K562 (cell line): ENCODE data around the gene GABRQ. TPM values are rescaled to one million over a fixed set of nuclear protein-coding genes. Genes with fewer than 3 reads are reported as not detected.

ENCODE experiments used
- ATAC-seq: fragments of 200-7000 bp; cut with Tn5 transposase; 3 replicates; pipeline ENCODE4 v1.9.1; 2020; ENCODE audit warnings: moderate library complexity
- BruUV-seq: library from RNA; stranded (reverse); fragments of 400-500 nt; replicated peaks from 2 replicates; lab custom pipeline; 2021; lab: Mats Ljungman, UMichigan
- CTCF ChIA-PET: fragments of 300-600 bp; formaldehyde crosslinking; extraction: SDS; loops from one replicate; lab custom pipeline; 2021; ENCODE audit warnings: low intra/inter-chr PET ratio; lab: Yijun Ruan, JAX
- POLR2A ChIA-PET: fragments of 300-600, 350-650 bp; sonication (Branson Sonifier 250); formaldehyde crosslinking; extraction: SDS; loops from one replicate; lab custom pipeline; 2021; ENCODE audit warnings: antibody characterized with exemption, inconsistent platforms; lab: Yijun Ruan, JAX
- DNase-seq, 4 experiments: peaks; one replicate each; pipeline versions ENCODE4 v3.0.0 to v3.0.0-alpha.2; 2011 to 2018; ENCODE audit warnings: low spot score in 3 of 4, mixed read lengths in 3 of 4; ENCODE audit errors: extremely low read depth in 1 of 4
- FAIRE-seq: peaks from 2 replicates; lab custom pipeline; 2011; peaks lifted over from hg19 to GRCh38; lab: Jason Lieb, UNC
- H2AFZ ChIP-seq: 2 replicates; pipeline ENCODE4 v1.6.0; 2011; ENCODE audit warnings: low read depth, low read length, control low read depth, inconsistent platforms
- H3K27ac ChIP-seq: fragments of 200-600 bp; 3 replicates; pipeline ENCODE4 v1.8.0; 2011; ENCODE audit warnings: low read depth, mild to moderate bottlenecking, control low read depth, inconsistent platforms, low read length, moderate library complexity, mixed read lengths; ENCODE audit errors: extremely low read depth
- H3K27me3 ChIP-seq, 2 experiments: fragments of 300-600 bp in 1 of 2; 2 replicates in 1 of 2; 3 replicates in 1 of 2; pipeline versions ENCODE4 v1.6.0 to v1.8.0; 2011; ENCODE audit warnings: inconsistent platforms in 2 of 2, low read length in 2 of 2, mild to moderate bottlenecking in 1 of 2, mixed read lengths in 1 of 2, moderate library complexity in 1 of 2; ENCODE audit not compliant: control insufficient read depth in 2 of 2, insufficient read depth in 2 of 2
- H3K36me3 ChIP-seq: fragments of 300-600 bp; 3 replicates; pipeline ENCODE4 v1.8.0; 2011; ENCODE audit warnings: mild to moderate bottlenecking, low read length, inconsistent platforms; ENCODE audit not compliant: control insufficient read depth, insufficient read depth
- H3K4me1 ChIP-seq, 2 experiments: fragments of 200-600 bp in 1 of 2; replicated peaks in 1 of 2; 2 replicates in 1 of 2; 3 replicates in 1 of 2; pipeline versions ENCODE4 v1.5.1 to v1.8.0; 2011; ENCODE audit warnings: inconsistent platforms in 2 of 2, low read length in 2 of 2, mild to moderate bottlenecking in 1 of 2, mixed read lengths in 1 of 2, moderate library complexity in 1 of 2; ENCODE audit not compliant: control insufficient read depth in 2 of 2, insufficient read depth in 2 of 2
- H3K4me2 ChIP-seq: 2 replicates; pipeline ENCODE4 v1.6.1; 2011; ENCODE audit warnings: low read length, control low read depth, inconsistent platforms, mixed read lengths; ENCODE audit not compliant: insufficient read depth
- H3K4me3 ChIP-seq: fragments of 200-600 bp; sonication (generic), shearing (Covaris generic); 2 replicates; pipeline ENCODE4 v1.5.1; 2016; ENCODE audit warnings: control low read depth, inconsistent platforms
- H3K79me2 ChIP-seq: fragments of 200-600 bp; 3 replicates; pipeline ENCODE4 v1.8.0; 2011; ENCODE audit warnings: low read length, inconsistent platforms; ENCODE audit not compliant: control insufficient read depth, insufficient read depth
- H3K9ac ChIP-seq, 2 experiments: 2 replicates each; pipeline versions ENCODE4 v1.6.0 to v1.6.1; 2011; ENCODE audit warnings: low read depth in 2 of 2, low read length in 2 of 2, control low read depth in 1 of 2, inconsistent platforms in 1 of 2, mild to moderate bottlenecking in 1 of 2, mixed read lengths in 1 of 2; ENCODE audit not compliant: insufficient read depth in 1 of 2
- H3K9me1 ChIP-seq: one replicate; pipeline ENCODE4 v1.6.0; 2011; ENCODE audit warnings: inconsistent platforms, mild to moderate bottlenecking, low read length, moderate library complexity; ENCODE audit not compliant: control insufficient read depth, insufficient read depth
- H3K9me3 ChIP-seq: replicated peaks from 2 replicates; pipeline ENCODE4 v1.5.1; 2011; ENCODE audit warnings: low read depth, low read length, inconsistent platforms; ENCODE audit not compliant: control insufficient read depth, insufficient read depth
- H4K20me1 ChIP-seq: replicated peaks from 2 replicates; pipeline ENCODE4 v1.6.1; 2011; ENCODE audit warnings: low read length, inconsistent platforms, mixed read lengths; ENCODE audit not compliant: control insufficient read depth, insufficient read depth
- ELK1 ChIP-seq: sonication (generic); formaldehyde crosslinking; IDR thresholded peaks from 2 replicates; pipeline ENCODE4 v1.8.1; 2022; ENCODE audit warnings: missing genetic modification reagents
- EP300 ChIP-seq: IDR thresholded peaks from 2 replicates; pipeline ENCODE4 v1.6.1; 2012; ENCODE audit warnings: low read length, improper control_type of control experiment
- FOS ChIP-seq: IDR thresholded peaks from 3 replicates; pipeline ENCODE4 v1.6.1; 2011; ENCODE audit not compliant: insufficient read length; ENCODE audit errors: extremely low read depth
- FUS ChIP-seq: fragments of 200-400 bp; formaldehyde crosslinking; optimal IDR thresholded peaks from 2 replicates; pipeline ENCODE3; 2017; ENCODE audit warnings: low read depth, low read length
- MCM2 ChIP-seq: fragments of 450-650 bp; IDR thresholded peaks from 2 replicates; pipeline ENCODE4 v1.6.1; 2017; ENCODE audit warnings: low read depth, mild to moderate bottlenecking
- MYNN ChIP-seq, 2 experiments: sonication (generic); formaldehyde crosslinking in 1 of 2; IDR thresholded peaks; 2 replicates each; pipeline versions ENCODE4 v1.5.0 to v1.6.1; 2016 to 2020; ENCODE audit warnings: antibody characterized with exemption in 1 of 2, missing genetic modification reagents in 1 of 2
- PTRF ChIP-seq: fragments of 450-650 bp; IDR thresholded peaks from 2 replicates; pipeline ENCODE4 v1.6.1; 2016; ENCODE audit warnings: mild to moderate bottlenecking, missing genetic modification characterization, missing compliant biosample characterization
- TSHZ1 ChIP-seq: fragments of 250-450 bp; sonication (Bioruptor Pico); IDR thresholded peaks from 2 replicates; pipeline ENCODE4 v1.4.0; 2020; ENCODE audit warnings: mild to moderate bottlenecking, moderate library complexity
- ZC3H4 ChIP-seq: sonication (generic); formaldehyde crosslinking; IDR thresholded peaks from 2 replicates; pipeline ENCODE4 v1.9.0; 2021; ENCODE audit warnings: missing genetic modification reagents, borderline replicate concordance
- ZMIZ1 ChIP-seq, 2 experiments: fragments of 150-350 bp in 1 of 2; IDR thresholded peaks; 2 replicates each; pipeline ENCODE4 v1.6.1; 2012 to 2016; ENCODE audit warnings: low read depth in 2 of 2, low read length in 2 of 2, mild to moderate bottlenecking in 1 of 2, moderate library complexity in 1 of 2
- ZNF212 ChIP-seq: fragments of 450-650 bp; formaldehyde crosslinking; IDR thresholded peaks from 2 replicates; pipeline ENCODE4 v1.4.0; 2020; ENCODE audit warnings: mild to moderate bottlenecking
- ZNF217 ChIP-seq: sonication (generic); formaldehyde crosslinking; IDR thresholded peaks from 2 replicates; pipeline ENCODE4 v1.8.0; 2022; ENCODE audit warnings: mild to moderate bottlenecking, missing genetic modification reagents
- ZNF639 ChIP-seq, 2 experiments: fragments of 200-800 bp in 1 of 2; sonication (Bioruptor generic) in 1 of 2; sonication (generic) in 1 of 2; formaldehyde crosslinking in 1 of 2; IDR thresholded peaks in 1 of 2; conservative IDR thresholded peaks in 1 of 2; 2 replicates each; pipeline versions ENCODE4 v1.5.0 to v1.6.1; 2016 to 2020; ENCODE audit warnings: missing compliant biosample characterization in 1 of 2, missing genetic modification characterization in 1 of 2, missing genetic modification reagents in 1 of 2
- WGBS: fragments of 100-300 bp; shearing (Covaris generic); methylation state at CpG from one replicate; pipeline ENCODE4 v1.1.6; 2016; ENCODE audit warnings: low coverage, mixed read lengths; ENCODE audit not compliant: insufficient coverage; ENCODE audit errors: missing lambda C conversion rate; 5-methylcytosine and 5-hydroxymethylcytosine counted together
- in situ Hi-C: fragments of 300-500 bp; cut with MboI; formaldehyde crosslinking; loops from 4 replicates; pipeline ENCODE4 v1.15.0; 2018; ENCODE audit warnings: inconsistent platforms, mixed read lengths
- intact Hi-C: fragments of 100-400 bp; cut with micrococcal nuclease; formaldehyde crosslinking; loops from 2 replicates; pipeline ENCODE4 v1.14.2; 2022
- polyA plus RNA-seq, 8 experiments: library from polyadenylated mRNA; depleted of rRNA in 4 of 8; stranded (reverse) in 5 of 8; unstranded in 3 of 8; fragments of >200 nt; fragmentation: Nextera tagmentation in 2 of 8; fragmentation: Illumina TruSeq in 1 of 8; extraction: Ambion mirVana in 2 of 8; extraction: Trizol in 1 of 8; gene quantifications; 2 replicates each; pipeline versions ENCODE4 v1.2.1 to v1.2.3, GENCODE V29; 2011 to 2014; ENCODE audit warnings: inconsistent platforms in 1 of 8, missing spikeins in 1 of 8
- total RNA-seq, 7 experiments: library from RNA; depleted of rRNA in 6 of 7; stranded (reverse); fragments of >200 nt in 6 of 7; fragmentation: Illumina TruSeq in 2 of 7; extraction: Trizol in 2 of 7; gene quantifications; 2 replicates each; pipeline versions ENCODE4 v1.2.1 to v1.2.3, GENCODE V29; 2011 to 2021; ENCODE audit warnings: low replicate concordance in 1 of 7

The GABRQ gene
- total and polyA plus RNA-seq, 9 of the 15 experiments (the other 6 are each of a cell fraction or from before 2014, with no cell fraction given) = 0.25 to 3.2 (median 1.8) TPM

GRCh38 chrX:152639426-152639825 lies 1.7 kb downstream of the GABRQ start:
- Histone ChIP-seq H3K4me3 (no peak overlapping the region), H3K9ac (no peak overlapping the region), H4K20me1 (no peaks in the 10 kb centered on the region), H3K9me1 (no peaks in the 10 kb centered on the region), H3K36me3 (no peaks in the 10 kb centered on the region), H3K9me3 (no peaks in the 10 kb centered on the region), H3K79me2 (no peaks in the 10 kb centered on the region), H3K27ac (no peak overlapping the region), H3K27me3 (no peaks in the 10 kb centered on the region), H3K4me2 (no peak overlapping the region), H3K4me1 (peaks cover 13 to 17% of the 10 kb centered on the region in 2 experiments; a peak in 4 of 5 replicates), H2AFZ (no peak overlapping the region)
- in situ Hi-C loops (no loop called here), intact Hi-C loops (loop anchor here (10.0 kb wide), 2 partner anchors 295 to 815 kb away; no protein-coding TSS in a partner anchor)
- DNase-seq (no peak), FAIRE-seq (no peak), ATAC-seq (no peak)
- POLR2A ChIA-PET = interaction anchor here (0.6 kb wide), 1 partner anchor 174 kb away, joined by 5 read pairs; no protein-coding TSS in a partner anchor
- CTCF ChIA-PET = no interaction called here
- 73% methylated on average over 6 of the region's 7 CpGs for WGBS
- BruUV-seq = no TSS peak
- no peak for TF ChIP-seq EP300
- TF ChIP-seq PTRF (tag) = no peak
- no peak for TF ChIP-seq TSHZ1
- TF ChIP-seq ZNF217 (CRISPR knock-in tag) = no peak
- no peak for TF ChIP-seq ELK1 (CRISPR knock-in tag)
- no peak for TF ChIP-seq ZNF639 (CRISPR knock-in tag; conservative IDR thresholded peaks at IDR 0.05 in 1 of 2, IDR thresholded peaks at IDR 0.05 in 1 of 2)
- no peak for TF ChIP-seq FOS
- no peak for TF ChIP-seq ZNF212 (CRISPR knock-in tag)
- TF ChIP-seq FUS = no peak
- no peak for TF ChIP-seq MYNN (IDR thresholded peaks at IDR 0.05)
- TF ChIP-seq MYNN (CRISPR knock-in tag; IDR thresholded peaks at IDR 0.05) = no peak
- TF ChIP-seq ZMIZ1 (IDR thresholded peaks at IDR 0.05; ENCODE audit: low read depth in 2 of 2, low read length in 2 of 2) = no peak
- TF ChIP-seq MCM2 = no peak
- no peak for TF ChIP-seq ZC3H4
